H1 (cell line): ENCODE results near the gene CSNK1G3. TPM values are rescaled to one million over a fixed set of nuclear protein-coding genes. Genes with fewer than 3 reads are reported as not detected.

Source experiments
- ASH2L ChIP-seq: fragments of 200-600, 300-600 bp; sonication (generic); IDR thresholded peaks from one replicate; pipeline ENCODE4 v1.7.1; 2017; ENCODE audit warnings: low read length
- BRCA1 ChIP-seq: IDR thresholded peaks from 2 replicates; pipeline ENCODE4 v1.6.1; 2012; ENCODE audit warnings: low read depth, low read length, improper control_type of control experiment
- CHD7 ChIP-seq: fragments of 300-600 bp; sonication (generic); IDR thresholded peaks from 2 replicates; pipeline ENCODE4 v1.7.1; 2012; ENCODE audit warnings: low read length, moderate library complexity, mild to moderate bottlenecking, inconsistent platforms; ENCODE audit not compliant: insufficient replicate concordance
- EP300 ChIP-seq, 2 experiments: IDR thresholded peaks; 1 replicate in 1 of 2; 2 replicates in 1 of 2; pipeline ENCODE4 v1.6.1; 2011 to 2012; ENCODE audit warnings: low read depth in 2 of 2, low read length in 2 of 2, mild to moderate bottlenecking in 2 of 2, borderline replicate concordance in 1 of 2, inconsistent platforms in 1 of 2, moderate library complexity in 1 of 2
- JUND ChIP-seq: IDR thresholded peaks from 2 replicates; pipeline ENCODE4 v1.6.1; 2011; ENCODE audit warnings: mild to moderate bottlenecking, improper control_type of control experiment, low read length
- RAD21 ChIP-seq, 2 experiments: IDR thresholded peaks in 1 of 2; conservative IDR thresholded peaks in 1 of 2; 2 replicates each; pipeline ENCODE4 v1.6.1; 2011; ENCODE audit warnings: low read depth in 2 of 2, low read length in 2 of 2, improper control_type of control experiment in 1 of 2, inconsistent platforms in 1 of 2, mild to moderate bottlenecking in 1 of 2, moderate library complexity in 1 of 2
- RXRA ChIP-seq: IDR thresholded peaks from 2 replicates; pipeline ENCODE4 v1.6.1; 2011; ENCODE audit warnings: low read depth, mild to moderate bottlenecking, low read length, moderate library complexity; ENCODE audit not compliant: insufficient read depth
- TAF7 ChIP-seq: optimal IDR thresholded peaks from 2 replicates; pipeline ENCODE3; 2011; ENCODE audit warnings: low read depth, mild to moderate bottlenecking, inconsistent platforms, low read length, moderate library complexity, borderline replicate concordance
- polyA plus RNA-seq, 7 experiments: library from polyadenylated mRNA; depleted of rRNA in 3 of 7; stranded (reverse) in 5 of 7; unstranded in 2 of 7; fragments of >200 nt in 5 of 7; fragments of 200-250 nt in 2 of 7; gene quantifications; 1 replicate in 5 of 7; 2 replicates in 1 of 7; 4 replicates in 1 of 7; pipeline versions ENCODE4 v1.2.1 to v1.2.3, GENCODE V29; 2011 to 2013; ENCODE audit warnings: missing spikeins in 2 of 7, mixed read lengths in 2 of 7
- total RNA-seq: library from RNA; stranded (reverse); fragmentation: NEBNext Ultra II Directional; extraction: Animal tissue kit (Norgen Biotek cat#: 25700); gene quantifications from 2 replicates; pipeline ENCODE4 v1.2.1, GENCODE V29; 2021

CSNK1G3 gene
- total and polyA plus RNA-seq, 2 of the 8 experiments (the other 6 are each of a cell fraction or from before 2014, with no cell fraction given) = 10.6 to 58.9 TPM

- TF ChIP-seq RAD21 (IDR thresholded peaks at IDR 0.05 in 1 of 2, conservative IDR thresholded peaks at IDR 0.05 in 1 of 2; ENCODE audit: low read depth in 2 of 2, low read length in 2 of 2) = 0 out of 4 replicates have a peak, but pooled peaks of 1 of the 2 experiments have one; percentile 4
- no peak for TF ChIP-seq BRCA1
- TF ChIP-seq EP300 (IDR thresholded peaks at IDR 0.05; ENCODE audit: borderline replicate concordance in 1 of 2, low read depth in 2 of 2, low read length in 2 of 2) = 0 out of 3 replicates have a peak, but pooled peaks of 1 of the 2 experiments have one; percentile 45
- TF ChIP-seq CHD7 = no peak
- TF ChIP-seq ASH2L = peak; percentile 97
- peak; percentile 87 for TF ChIP-seq TAF7
- no peak for TF ChIP-seq RXRA
- TF ChIP-seq JUND = no peak
Observed at GRCh38 chr5:123511648-123512605, at the start of gene CSNK1G3 (continued).
